ENCODE results near the gene SEPTIN12.

The SEPTIN12 gene

DNA sequence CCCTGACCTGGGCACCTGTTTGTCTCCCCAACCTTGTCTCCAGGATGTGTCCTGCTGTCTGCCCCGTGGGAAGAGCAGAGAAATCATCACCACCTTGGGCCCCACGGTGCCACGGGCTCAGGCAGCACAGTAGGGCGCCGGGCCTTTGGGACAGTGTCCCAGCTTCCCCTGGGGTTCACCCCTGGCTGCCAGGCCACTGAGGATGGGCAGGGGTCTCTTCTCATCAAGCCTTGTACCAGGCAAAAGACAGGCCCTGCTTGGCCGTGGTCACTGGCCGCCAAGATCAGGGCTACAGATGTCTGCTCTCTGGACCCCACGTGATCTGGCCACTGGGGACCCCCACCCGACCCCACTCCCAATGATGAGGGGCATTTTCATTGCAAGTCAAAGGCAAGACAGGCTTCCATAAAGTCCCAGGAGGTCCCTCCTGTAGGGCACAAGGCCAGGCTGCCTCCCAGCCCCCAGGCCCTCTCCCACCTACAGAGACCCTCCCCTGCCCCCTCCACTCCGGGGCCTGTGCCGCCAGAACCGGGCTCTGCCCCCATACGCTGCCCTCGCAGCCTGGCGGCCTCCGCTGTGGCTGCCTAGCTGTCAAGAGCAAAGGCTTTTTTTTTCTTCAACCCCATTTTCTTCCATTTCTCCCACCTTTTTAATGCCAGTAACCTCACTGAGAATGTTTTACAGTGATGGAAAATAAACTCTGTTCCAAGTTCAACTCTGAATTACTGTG is 39.3 kb downstream of the SEPTIN12 start:
- DNase-seq (ENCODE audit: low read depth), result no peak
- TF ChIP-seq, protein P1, sequence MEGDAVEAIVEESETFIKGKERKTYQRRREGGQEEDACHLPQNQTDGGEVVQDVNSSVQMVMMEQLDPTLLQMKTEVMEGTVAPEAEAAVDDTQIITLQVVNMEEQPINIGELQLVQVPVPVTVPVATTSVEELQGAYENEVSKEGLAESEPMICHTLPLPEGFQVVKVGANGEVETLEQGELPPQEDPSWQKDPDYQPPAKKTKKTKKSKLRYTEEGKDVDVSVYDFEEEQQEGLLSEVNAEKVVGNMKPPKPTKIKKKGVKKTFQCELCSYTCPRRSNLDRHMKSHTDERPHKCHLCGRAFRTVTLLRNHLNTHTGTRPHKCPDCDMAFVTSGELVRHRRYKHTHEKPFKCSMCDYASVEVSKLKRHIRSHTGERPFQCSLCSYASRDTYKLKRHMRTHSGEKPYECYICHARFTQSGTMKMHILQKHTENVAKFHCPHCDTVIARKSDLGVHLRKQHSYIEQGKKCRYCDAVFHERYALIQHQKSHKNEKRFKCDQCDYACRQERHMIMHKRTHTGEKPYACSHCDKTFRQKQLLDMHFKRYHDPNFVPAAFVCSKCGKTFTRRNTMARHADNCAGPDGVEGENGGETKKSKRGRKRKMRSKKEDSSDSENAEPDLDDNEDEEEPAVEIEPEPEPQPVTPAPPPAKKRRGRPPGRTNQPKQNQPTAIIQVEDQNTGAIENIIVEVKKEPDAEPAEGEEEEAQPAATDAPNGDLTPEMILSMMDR (IDR thresholded peaks at IDR 0.05; ENCODE audit: insufficient read depth, low read depth, low read length, missing control alignments), result no peak
- no peak overlapping the region for H3K4me3 ChIP-seq (ENCODE audit: low read depth, low read length)

DNA sequence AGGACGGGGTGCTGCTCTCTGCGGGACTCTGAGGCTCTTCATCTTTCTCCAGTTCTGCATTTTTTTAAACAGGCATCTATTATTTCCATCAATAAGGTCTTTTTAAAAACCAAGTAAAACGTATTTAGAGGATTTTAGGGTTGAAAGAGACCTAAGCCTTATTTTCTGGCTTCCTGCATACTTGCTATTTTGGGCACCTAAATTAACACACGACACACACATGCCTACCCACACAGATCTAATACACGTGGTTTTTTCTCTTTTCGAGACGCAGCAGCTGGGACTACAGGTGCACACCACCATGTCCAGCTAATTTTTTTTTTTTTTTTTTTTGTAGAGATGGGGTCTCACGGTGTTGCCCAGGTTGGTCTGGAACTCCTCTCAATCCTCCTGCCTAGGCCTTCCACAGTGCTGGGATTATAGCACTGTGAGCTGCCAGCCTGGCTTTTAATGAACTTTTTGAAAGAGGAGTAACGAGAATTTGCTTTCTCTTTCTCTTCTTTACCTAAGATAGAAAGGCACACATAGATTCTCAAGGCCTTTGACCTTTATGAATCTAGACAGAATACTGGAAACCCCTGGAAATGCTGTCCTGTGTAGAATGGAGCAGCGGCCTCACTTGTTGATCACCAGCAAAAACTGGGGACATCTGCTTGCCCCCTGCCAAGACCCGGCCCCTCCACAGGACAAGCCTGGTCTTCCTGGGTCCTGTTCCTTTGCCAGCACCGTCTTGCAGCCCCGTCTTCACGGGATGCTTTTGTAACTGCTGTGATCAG is 40.1 kb downstream of the SEPTIN12 start:
- TF ChIP-seq, protein P1 (IDR thresholded peaks at IDR 0.05; ENCODE audit: insufficient read depth, low read depth, low read length, missing control alignments), result no peak
- H3K4me3 ChIP-seq (ENCODE audit: low read depth, low read length), result no peak overlapping the region
- peak; percentile 22 for DNase-seq (ENCODE audit: low read depth)

DNA sequence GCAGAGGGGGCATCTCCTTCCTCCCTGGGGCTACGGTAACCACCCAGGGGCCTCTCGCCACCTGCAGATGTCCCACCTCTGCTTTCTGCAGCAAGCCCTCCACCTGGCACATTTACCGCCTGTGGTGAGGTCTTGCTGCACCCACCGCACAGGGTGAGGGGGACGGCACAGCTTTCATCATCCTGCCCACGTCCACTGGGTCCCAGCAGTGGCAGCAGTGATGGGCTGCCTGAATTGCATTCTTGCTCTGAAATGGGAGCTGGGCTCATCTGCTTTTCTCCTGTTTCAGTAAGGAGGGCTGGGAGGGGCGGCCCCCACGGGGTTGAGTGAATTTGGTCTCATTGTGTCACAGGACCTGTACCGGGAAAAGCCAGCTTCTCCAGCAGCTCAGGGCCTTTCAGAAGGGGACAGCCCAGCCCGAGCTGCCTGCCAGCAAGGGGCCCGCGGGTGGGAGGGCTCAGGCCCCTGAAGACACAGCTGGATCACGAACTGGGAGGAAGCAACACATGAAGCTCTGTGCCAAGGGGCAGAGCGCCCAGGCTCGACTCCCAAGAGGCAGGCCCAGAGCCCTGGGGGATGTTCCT is 41.1 kb downstream of the SEPTIN12 start:
- DNase-seq (ENCODE audit: low read depth), result no peak
- H3K4me3 ChIP-seq (ENCODE audit: low read depth, low read length), result no peak overlapping the region
- TF ChIP-seq, protein P1 (IDR thresholded peaks at IDR 0.05; ENCODE audit: insufficient read depth, low read depth, low read length, missing control alignments), result no peak

DNA sequence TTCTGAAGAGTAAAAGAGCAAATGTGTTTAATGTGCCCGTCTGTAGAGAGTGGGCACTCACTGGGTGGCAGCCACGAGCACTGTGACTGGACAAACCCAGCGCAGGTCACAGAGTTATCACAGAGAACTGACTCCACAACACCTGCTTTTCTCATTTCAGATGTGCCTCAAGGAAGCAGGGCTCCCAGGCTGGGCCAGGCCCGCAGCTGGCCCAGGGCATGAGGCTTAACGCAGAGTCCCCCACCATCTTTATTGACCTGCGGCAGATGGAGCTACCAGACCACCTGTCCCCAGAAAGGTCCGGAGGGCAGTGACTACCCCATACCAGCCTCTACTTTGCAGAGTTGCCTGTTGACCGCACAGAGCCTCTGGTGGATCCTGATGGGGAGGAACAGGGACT is 41.9 kb downstream of the SEPTIN12 start:
- TF ChIP-seq, protein P1 (IDR thresholded peaks at IDR 0.05; ENCODE audit: insufficient read depth, low read depth, low read length, missing control alignments), result no peak
- no peak for DNase-seq (ENCODE audit: low read depth)
- no peak overlapping the region for H3K4me3 ChIP-seq (ENCODE audit: low read depth, low read length)

DNA sequence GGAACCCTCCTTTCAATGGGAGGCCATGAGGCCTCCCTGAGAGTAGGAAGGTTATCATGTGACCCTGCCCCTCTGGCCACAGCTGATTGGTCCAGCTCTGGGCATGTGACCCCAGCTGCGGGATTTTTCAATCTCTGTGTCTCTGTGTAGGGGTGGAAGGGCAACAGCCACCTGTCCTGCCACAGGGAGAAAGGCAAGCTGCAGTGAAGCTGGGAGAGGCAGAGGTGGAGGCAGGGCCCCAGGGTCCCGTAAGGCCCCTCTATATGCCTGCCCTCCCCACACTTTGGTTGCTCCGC is 42.9 kb downstream of the SEPTIN12 start:
- TF ChIP-seq, protein P1 (IDR thresholded peaks at IDR 0.05; ENCODE audit: insufficient read depth, low read depth, low read length, missing control alignments), result no peak
- DNase-seq (ENCODE audit: low read depth), result no peak
- H3K4me3 ChIP-seq (ENCODE audit: low read depth, low read length), result no peak overlapping the region

DNA sequence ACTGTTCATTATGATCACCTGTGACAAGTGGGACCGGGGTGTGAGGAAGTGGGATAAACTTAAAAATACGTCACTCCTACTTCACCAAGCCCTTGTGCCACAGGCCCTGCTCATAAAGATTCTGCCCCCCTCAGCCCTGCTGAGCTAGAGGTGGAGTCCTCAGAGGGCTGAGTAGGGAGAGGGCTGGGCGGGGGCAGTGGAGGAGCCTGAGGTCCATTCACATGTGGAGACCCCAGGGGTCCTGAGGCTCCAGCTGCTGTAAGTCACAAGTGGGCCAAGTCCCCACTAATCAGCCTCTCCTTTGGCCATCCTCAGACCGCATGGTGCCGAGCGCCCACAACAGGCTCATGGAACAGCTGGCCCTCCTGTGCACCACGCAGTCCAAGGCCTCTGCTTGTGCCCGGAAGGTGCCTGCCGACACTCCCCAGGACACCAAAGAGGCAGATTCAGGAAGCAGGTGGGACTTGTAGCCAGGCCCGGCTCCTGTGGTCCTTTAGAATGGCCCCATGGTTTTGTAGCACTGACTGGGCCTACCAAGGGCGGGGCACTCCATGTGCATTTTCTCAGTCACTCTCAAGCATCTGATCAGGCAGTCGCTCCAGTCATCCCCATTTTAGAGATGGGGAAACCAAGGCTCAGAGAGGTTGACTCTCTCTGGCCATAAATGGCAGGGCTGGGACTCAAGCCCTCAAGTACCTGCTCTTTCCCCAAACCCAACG is 43.4 kb downstream of the SEPTIN12 start:
- no peak overlapping the region for H3K4me3 ChIP-seq (ENCODE audit: low read depth, low read length)
- TF ChIP-seq, protein P1 (IDR thresholded peaks at IDR 0.05; ENCODE audit: insufficient read depth, low read depth, low read length, missing control alignments), result no peak
- no peak for DNase-seq (ENCODE audit: low read depth)
